Activated CD4-positive, alpha-beta T cell treated with anti-CD3 and anti-CD28 coated beads, Interleukin-2, amount 10 ng/mL, durations not matched to agents 7 days and 5 days (primary cell): ENCODE data around the gene RNF40. TPM values are rescaled to one million over a fixed set of nuclear protein-coding genes. Genes with fewer than 3 reads are reported as not detected.

ENCODE experiments used
- total RNA-seq, 2 experiments: library from RNA; stranded (reverse); gene quantifications; one replicate each; pipeline ENCODE4 v1.2.3, GENCODE V29; 2021

RNF40 gene
- total RNA-seq, 2 experiments from 2014 or later, result 81.9 to 101 TPM

Other genes with a start within 250 kb of the RNF40 start
- gene ZNF768, start 235.8 kb upstream of the RNF40 start, total RNA-seq, result 1 to 10 TPM; 1.9 to 2.6 TPM
- 10 to 100 TPM; 10.4 to 11.8 TPM for gene ZNF747, start 227.5 kb upstream of the RNF40 start, total RNA-seq
- 10 to 100 TPM; 17.5 to 18.2 TPM for gene ZNF764, start 203.9 kb upstream of the RNF40 start, total RNA-seq
- gene ZNF688, start 190.6 kb upstream of the RNF40 start, total RNA-seq, result 10 to 100 TPM; 13.3 to 13.8 TPM
- gene ZNF785, start 176.6 kb upstream of the RNF40 start, total RNA-seq, result 10 to 100 TPM; 17.0 to 18.3 TPM
- gene ZNF689, start 151.9 kb upstream of the RNF40 start, total RNA-seq, result 10 to 100 TPM; 12.8 to 13.8 TPM
- 10 to 100 TPM; 78.6 to 80.1 TPM for gene PRR14, start 111.4 kb upstream of the RNF40 start, total RNA-seq
- gene FBRS, start 103.9 kb upstream of the RNF40 start, total RNA-seq, result 100 to 1,000 TPM in 1 of 2 experiments, 10 to 100 TPM in 1; 88.9 to 109 TPM
- 10 to 100 TPM; 81.7 to 86.1 TPM for gene SRCAP, start 63.2 kb upstream of the RNF40 start, total RNA-seq
- 10 to 100 TPM; 41.1 to 43.4 TPM for gene PHKG2, start 13.9 kb upstream of the RNF40 start, total RNA-seq
- 1 to 10 TPM; 2.2 to 3.0 TPM for gene CFAP119, start 260 bp upstream of the RNF40 start, total RNA-seq
- 1 to 10 TPM; 1.4 TPM for gene ZNF629, start 24.9 kb downstream of the RNF40 start, total RNA-seq
- gene BCL7C, start 131.8 kb downstream of the RNF40 start, total RNA-seq, result 10 to 100 TPM; 21.8 to 22.1 TPM
- under 1 TPM; 0.22 to 0.31 TPM for gene CTF1, start 134.3 kb downstream of the RNF40 start, total RNA-seq
- 10 to 100 TPM; 21.7 to 22.4 TPM for gene FBXL19, start 161.2 kb downstream of the RNF40 start, total RNA-seq
- gene ORAI3, start 186.7 kb downstream of the RNF40 start, total RNA-seq, result 10 to 100 TPM; 18.4 to 19.0 TPM
- 10 to 100 TPM; 26.5 to 26.6 TPM for gene SETD1A, start 195.4 kb downstream of the RNF40 start, total RNA-seq
- 1 to 10 TPM; 3.4 to 3.5 TPM for gene HSD3B7, start 222.9 kb downstream of the RNF40 start, total RNA-seq
- gene STX1B, start 248.3 kb downstream of the RNF40 start, total RNA-seq, result 1 to 10 TPM in 1 of 2 experiments, under 1 TPM in 1; 0.62 to 1.1 TPM